Measurements from ENCODE around the gene EFNA5.

Gene EFNA5

GRCh38 chr5:107468276-107468675 is 202.5 kb downstream of the EFNA5 start:
- Histone ChIP-seq H3K27ac (ENCODE audit: low read length) (no peak overlapping the region), H3K27me3 (ENCODE audit: insufficient read depth, low read length) (no peaks in the 10 kb centered on the region), H3K4me3 (ENCODE audit: low read length) (no peak overlapping the region), H3K9ac (ENCODE audit: low read depth, low read length) (no peak overlapping the region), H3K9me3 (ENCODE audit: insufficient read depth, low read depth, low read length) (no peaks in the 10 kb centered on the region), H3K4me1 (ENCODE audit: insufficient read depth, low read length) (peaks cover 73% of the 10 kb centered on the region), H3K36me3 (ENCODE audit: insufficient read depth, low read depth, low read length) (no peaks in the 10 kb centered on the region)

DNA sequence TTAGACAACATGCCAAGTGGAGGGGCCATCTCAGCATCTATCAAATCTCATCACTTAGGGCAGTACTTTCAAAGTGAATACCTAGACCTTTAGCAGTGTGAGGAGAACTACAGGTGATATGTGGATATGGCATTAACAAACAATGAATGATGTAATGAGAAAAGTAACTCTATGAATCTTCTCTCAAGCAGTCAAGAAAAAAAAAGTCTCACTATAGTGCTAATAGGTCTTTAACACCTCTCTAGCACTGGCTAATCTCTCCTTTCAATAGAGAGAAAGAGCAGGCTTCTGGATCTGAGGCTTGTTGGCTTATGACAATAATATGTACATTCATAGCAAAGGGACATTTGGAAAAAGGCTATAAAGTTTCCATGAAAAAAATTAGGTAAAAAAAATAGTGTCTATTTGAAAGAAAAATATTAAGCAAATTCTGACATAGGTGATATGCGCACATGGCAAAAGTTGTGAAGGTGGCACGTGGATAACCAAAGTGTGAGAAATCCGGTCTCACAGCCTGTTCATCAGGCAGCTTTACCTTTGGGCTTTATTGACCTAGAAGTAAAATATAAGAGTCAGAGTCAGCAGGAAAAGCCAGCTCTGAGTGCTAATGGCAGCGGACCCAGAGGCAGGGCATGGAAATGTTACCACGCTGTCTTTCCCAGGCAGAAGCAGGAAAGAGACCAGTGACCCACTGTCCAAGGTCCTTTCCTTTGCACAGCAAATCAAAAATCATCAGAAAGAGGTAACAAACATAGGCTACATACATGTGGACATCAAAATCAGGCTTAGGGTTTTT is 203.4 kb downstream of the EFNA5 start:
- Histone ChIP-seq H3K27ac (ENCODE audit: low read length) (no peak overlapping the region), H3K4me1 (ENCODE audit: insufficient read depth, low read length) (peaks cover 65% of the 10 kb centered on the region), H3K9ac (ENCODE audit: low read depth, low read length) (no peak overlapping the region), H3K4me3 (ENCODE audit: low read length) (no peak overlapping the region), H3K36me3 (ENCODE audit: insufficient read depth, low read depth, low read length) (no peaks in the 10 kb centered on the region), H3K27me3 (ENCODE audit: insufficient read depth, low read length) (no peaks in the 10 kb centered on the region), H3K9me3 (ENCODE audit: insufficient read depth, low read depth, low read length) (no peaks in the 10 kb centered on the region)

DNA sequence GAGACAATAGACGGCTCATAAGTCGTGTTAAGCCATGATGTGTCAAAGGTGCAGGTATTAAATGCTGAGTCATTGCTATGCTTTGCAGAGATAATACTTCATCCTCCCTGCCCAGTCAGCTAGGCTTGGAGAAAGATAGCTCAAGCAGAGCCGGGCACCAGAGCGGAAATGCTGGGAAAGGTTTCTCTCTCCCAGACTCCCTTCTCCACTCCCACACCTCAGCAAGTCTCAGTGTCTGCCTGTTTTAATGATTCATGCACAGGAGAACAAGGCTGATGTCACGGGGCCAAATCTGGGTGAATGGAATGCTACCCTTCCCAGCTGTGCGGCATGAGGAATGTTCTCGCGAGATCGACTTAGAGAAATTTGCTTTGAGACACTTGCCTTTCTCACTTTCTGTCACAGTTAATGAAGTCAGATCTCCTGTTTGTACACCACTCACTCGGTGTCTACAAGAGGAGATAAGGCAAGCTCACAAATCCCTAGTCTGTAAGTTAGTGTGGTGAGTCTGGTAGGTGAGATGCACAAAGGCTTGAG is 204.4 kb downstream of the EFNA5 start:
- no peaks in the 10 kb centered on the region for H3K36me3 ChIP-seq (ENCODE audit: insufficient read depth, low read depth, low read length)
- peaks cover 59% of the 10 kb centered on the region for H3K4me1 ChIP-seq (ENCODE audit: insufficient read depth, low read length)
- no peak overlapping the region for H3K9ac ChIP-seq (ENCODE audit: low read depth, low read length)
- H3K27ac ChIP-seq (ENCODE audit: low read length), result no peak overlapping the region
- no peak overlapping the region for H3K4me3 ChIP-seq (ENCODE audit: low read length)
- no peaks in the 10 kb centered on the region for H3K27me3 ChIP-seq (ENCODE audit: insufficient read depth, low read length)
- H3K9me3 ChIP-seq (ENCODE audit: insufficient read depth, low read depth, low read length), result no peaks in the 10 kb centered on the region

- H3K27ac ChIP-seq (ENCODE audit: low read length), result no peak overlapping the region
- peak overlapping the region; percentile 20; the same call in 1 of the 2 replicates for H3K9ac ChIP-seq (ENCODE audit: low read depth, low read length)
- H3K36me3 ChIP-seq (ENCODE audit: insufficient read depth, low read depth, low read length), result no peaks in the 10 kb centered on the region
- H3K4me1 ChIP-seq (ENCODE audit: insufficient read depth, low read length), result peaks cover 66% of the 10 kb centered on the region
- H3K4me3 ChIP-seq (ENCODE audit: low read length), result no peak overlapping the region
- no peaks in the 10 kb centered on the region for H3K27me3 ChIP-seq (ENCODE audit: insufficient read depth, low read length)
- no peaks in the 10 kb centered on the region for H3K9me3 ChIP-seq (ENCODE audit: insufficient read depth, low read depth, low read length)
These were observed 205.9 kb downstream of the EFNA5 start for GRCh38 chr5:107464876-107465275.

GRCh38 chr5:107464416-107464815 is 206.3 kb downstream of the EFNA5 start:
- Histone ChIP-seq H3K36me3 (ENCODE audit: insufficient read depth, low read depth, low read length) (no peaks in the 10 kb centered on the region), H3K27ac (ENCODE audit: low read length) (no peak overlapping the region), H3K27me3 (ENCODE audit: insufficient read depth, low read length) (no peaks in the 10 kb centered on the region), H3K4me3 (ENCODE audit: low read length) (no peak overlapping the region), H3K9me3 (ENCODE audit: insufficient read depth, low read depth, low read length) (no peaks in the 10 kb centered on the region), H3K9ac (ENCODE audit: low read depth, low read length) (peak overlapping the region; percentile 20; the same call in 1 of the 2 replicates), H3K4me1 (ENCODE audit: insufficient read depth, low read length) (peaks cover 62% of the 10 kb centered on the region)

DNA sequence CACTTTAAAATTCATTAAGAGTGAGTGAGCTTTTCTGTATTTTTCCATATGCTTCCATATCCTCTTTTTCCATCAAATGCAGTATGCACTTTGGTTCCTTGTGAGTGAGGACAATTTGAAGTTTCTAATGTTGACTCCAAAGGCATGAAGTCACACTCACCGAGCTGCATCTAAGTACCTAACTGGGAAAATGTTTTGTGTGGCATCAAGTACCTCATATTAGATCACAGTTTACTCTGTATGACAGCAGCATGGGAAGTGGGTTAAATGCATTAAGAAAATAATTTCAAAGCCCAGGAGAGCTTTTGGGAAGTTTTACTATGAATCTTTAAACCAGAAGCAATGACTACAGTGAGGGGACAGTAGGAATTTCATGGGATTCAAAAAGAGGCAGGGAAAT is 207.0 kb downstream of the EFNA5 start:
- Histone ChIP-seq H3K9ac (ENCODE audit: low read depth, low read length) (no peak overlapping the region), H3K27me3 (ENCODE audit: insufficient read depth, low read length) (no peaks in the 10 kb centered on the region), H3K36me3 (ENCODE audit: insufficient read depth, low read depth, low read length) (no peaks in the 10 kb centered on the region), H3K27ac (ENCODE audit: low read length) (no peak overlapping the region), H3K4me3 (ENCODE audit: low read length) (no peak overlapping the region), H3K4me1 (ENCODE audit: insufficient read depth, low read length) (peaks cover 55% of the 10 kb centered on the region), H3K9me3 (ENCODE audit: insufficient read depth, low read depth, low read length) (no peaks in the 10 kb centered on the region)

- H3K9ac ChIP-seq (ENCODE audit: low read depth, low read length), result no peak overlapping the region
- peaks cover 43% of the 10 kb centered on the region for H3K4me1 ChIP-seq (ENCODE audit: insufficient read depth, low read length)
- no peaks in the 10 kb centered on the region for H3K27me3 ChIP-seq (ENCODE audit: insufficient read depth, low read length)
- H3K4me3 ChIP-seq (ENCODE audit: low read length), result no peak overlapping the region
- no peak overlapping the region for H3K27ac ChIP-seq (ENCODE audit: low read length)
- no peaks in the 10 kb centered on the region for H3K9me3 ChIP-seq (ENCODE audit: insufficient read depth, low read depth, low read length)
- H3K36me3 ChIP-seq (ENCODE audit: insufficient read depth, low read depth, low read length), result no peaks in the 10 kb centered on the region
These were observed 209.0 kb downstream of the EFNA5 start for GRCh38 chr5:107461770-107462169.

- Histone ChIP-seq H3K9ac (ENCODE audit: low read depth, low read length) (no peak overlapping the region), H3K36me3 (ENCODE audit: insufficient read depth, low read depth, low read length) (no peaks in the 10 kb centered on the region), H3K9me3 (ENCODE audit: insufficient read depth, low read depth, low read length) (no peaks in the 10 kb centered on the region), H3K27me3 (ENCODE audit: insufficient read depth, low read length) (no peaks in the 10 kb centered on the region), H3K4me1 (ENCODE audit: insufficient read depth, low read length) (peaks cover 43% of the 10 kb centered on the region), H3K27ac (ENCODE audit: low read length) (no peak overlapping the region), H3K4me3 (ENCODE audit: low read length) (no peak overlapping the region)
These were observed 209.9 kb downstream of the EFNA5 start for GRCh38 chr5:107460789-107461188.

DNA sequence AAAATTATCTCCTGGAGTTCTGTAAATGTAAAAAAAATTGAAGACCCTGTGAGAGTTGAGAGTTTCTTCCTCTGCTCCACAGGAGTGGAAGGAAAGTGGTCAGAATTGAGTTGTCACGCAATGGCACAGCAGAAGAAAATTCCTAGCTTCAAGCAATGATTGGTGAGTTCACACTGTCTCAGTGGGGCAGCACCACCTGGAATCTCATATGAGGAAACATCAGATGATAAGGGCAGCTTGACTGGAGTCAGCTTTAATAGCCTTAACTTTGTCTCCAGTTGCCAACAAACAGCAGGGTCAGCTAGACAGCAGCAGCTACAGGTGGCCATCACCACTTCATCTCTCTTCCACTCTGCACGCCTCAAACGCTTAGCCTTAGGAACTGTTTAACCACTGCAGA is 211.1 kb downstream of the EFNA5 start:
- H3K27me3 ChIP-seq (ENCODE audit: insufficient read depth, low read length), result no peaks in the 10 kb centered on the region
- H3K9ac ChIP-seq (ENCODE audit: low read depth, low read length), result no peak overlapping the region
- no peak overlapping the region for H3K27ac ChIP-seq (ENCODE audit: low read length)
- H3K4me1 ChIP-seq (ENCODE audit: insufficient read depth, low read length), result peaks cover 40% of the 10 kb centered on the region
- no peaks in the 10 kb centered on the region for H3K36me3 ChIP-seq (ENCODE audit: insufficient read depth, low read depth, low read length)
- no peak overlapping the region for H3K4me3 ChIP-seq (ENCODE audit: low read length)
- H3K9me3 ChIP-seq (ENCODE audit: insufficient read depth, low read depth, low read length), result no peaks in the 10 kb centered on the region

DNA sequence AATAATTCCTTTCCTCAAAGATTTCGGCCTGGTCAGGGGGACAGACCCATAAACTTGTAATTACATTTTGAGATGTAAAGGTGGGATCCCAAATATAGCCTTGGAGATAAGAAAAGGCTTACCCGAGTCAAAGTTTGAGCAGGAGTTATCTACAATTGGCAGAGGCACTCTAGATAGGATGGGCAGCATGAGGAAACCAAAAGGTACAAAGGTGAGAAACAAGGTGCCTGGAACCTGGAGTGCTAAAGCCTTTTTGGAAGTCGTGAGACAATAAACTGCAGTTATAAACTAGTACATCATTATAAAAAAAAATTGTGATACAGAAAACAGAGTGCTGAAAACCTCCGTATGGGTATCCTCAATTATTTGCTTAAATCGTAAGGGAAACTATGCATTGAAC is 212.4 kb downstream of the EFNA5 start:
- peaks cover 35% of the 10 kb centered on the region for H3K4me1 ChIP-seq (ENCODE audit: insufficient read depth, low read length)
- H3K4me3 ChIP-seq (ENCODE audit: low read length), result no peak overlapping the region
- H3K27me3 ChIP-seq (ENCODE audit: insufficient read depth, low read length), result no peaks in the 10 kb centered on the region
- H3K9ac ChIP-seq (ENCODE audit: low read depth, low read length), result no peak overlapping the region
- H3K27ac ChIP-seq (ENCODE audit: low read length), result no peak overlapping the region
- no peaks in the 10 kb centered on the region for H3K9me3 ChIP-seq (ENCODE audit: insufficient read depth, low read depth, low read length)
- no peaks in the 10 kb centered on the region for H3K36me3 ChIP-seq (ENCODE audit: insufficient read depth, low read depth, low read length)

DNA sequence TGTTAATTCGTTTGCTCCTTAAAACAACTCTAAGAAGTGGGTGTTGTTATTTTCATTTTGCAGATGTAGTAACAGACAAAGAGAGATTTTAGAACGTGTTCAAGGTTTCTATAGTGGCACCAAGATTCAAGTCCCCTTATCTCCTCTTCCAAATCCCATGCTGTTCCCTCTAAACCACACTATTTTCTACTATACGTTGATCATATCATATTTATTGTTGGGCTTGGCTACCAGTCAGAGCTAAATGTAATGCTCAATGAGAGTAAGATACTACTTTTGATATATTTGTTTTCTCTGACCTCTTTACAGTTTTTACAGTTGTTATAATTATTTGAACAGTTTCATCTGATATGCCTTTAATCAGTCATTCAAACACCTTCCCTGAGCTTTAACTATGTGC is 212.9 kb downstream of the EFNA5 start:
- Histone ChIP-seq H3K9ac (ENCODE audit: low read depth, low read length) (no peak overlapping the region), H3K27ac (ENCODE audit: low read length) (no peak overlapping the region), H3K36me3 (ENCODE audit: insufficient read depth, low read depth, low read length) (no peaks in the 10 kb centered on the region), H3K4me3 (ENCODE audit: low read length) (no peak overlapping the region), H3K9me3 (ENCODE audit: insufficient read depth, low read depth, low read length) (no peaks in the 10 kb centered on the region), H3K27me3 (ENCODE audit: insufficient read depth, low read length) (no peaks in the 10 kb centered on the region), H3K4me1 (ENCODE audit: insufficient read depth, low read length) (peaks cover 35% of the 10 kb centered on the region)

- peaks cover 35% of the 10 kb centered on the region for H3K4me1 ChIP-seq (ENCODE audit: insufficient read depth, low read length)
- no peak overlapping the region for H3K27ac ChIP-seq (ENCODE audit: low read length)
- no peaks in the 10 kb centered on the region for H3K36me3 ChIP-seq (ENCODE audit: insufficient read depth, low read depth, low read length)
- H3K9me3 ChIP-seq (ENCODE audit: insufficient read depth, low read depth, low read length), result no peaks in the 10 kb centered on the region
- no peak overlapping the region for H3K4me3 ChIP-seq (ENCODE audit: low read length)
- H3K27me3 ChIP-seq (ENCODE audit: insufficient read depth, low read length), result no peaks in the 10 kb centered on the region
- H3K9ac ChIP-seq (ENCODE audit: low read depth, low read length), result no peak overlapping the region
These were observed 213.6 kb downstream of the EFNA5 start for GRCh38 chr5:107457138-107457537.

All from iPS-20b (cell line).